HepG2 (cell line): ENCODE measurements around the gene ICAM3. TPM values are rescaled to one million over a fixed set of nuclear protein-coding genes. Genes with fewer than 3 reads are reported as not detected.

Experiments used
- ARNT ChIP-seq: fragments of 450-650 bp; IDR thresholded peaks from 2 replicates; pipeline ENCODE4 v1.6.1; 2017
- KDM3A ChIP-seq: IDR thresholded peaks from 2 replicates; pipeline ENCODE4 v1.6.1; 2018; ENCODE audit warnings: low read depth, missing compliant biosample characterization
- NFIC ChIP-seq: IDR thresholded peaks from 2 replicates; pipeline ENCODE4 v1.6.1; 2012; ENCODE audit warnings: mild to moderate bottlenecking, low read length, inconsistent platforms
- POLR2AphosphoS2 ChIP-seq: IDR thresholded peaks from 2 replicates; pipeline ENCODE4 v1.6.1; 2011; ENCODE audit warnings: low read depth, low read length, improper control_type of control experiment
- PRMT3 ChIP-seq: sonication (generic); formaldehyde crosslinking; IDR thresholded peaks from 2 replicates; pipeline ENCODE4 v1.8.1; 2022; ENCODE audit warnings: low read depth, mild to moderate bottlenecking, moderate library complexity, missing genetic modification reagents, borderline replicate concordance
- REPIN1 ChIP-seq: sonication (generic); formaldehyde crosslinking; IDR thresholded peaks from 2 replicates; pipeline ENCODE4 v1.8.0; 2022; ENCODE audit warnings: missing genetic modification reagents, low read depth, mild to moderate bottlenecking, borderline replicate concordance
- SALL1 ChIP-seq: sonication (generic); formaldehyde crosslinking; IDR thresholded peaks from 2 replicates; pipeline ENCODE4 v1.8.0; 2022; ENCODE audit warnings: mild to moderate bottlenecking, missing genetic modification reagents
- XBP1 ChIP-seq: sonication (generic); formaldehyde crosslinking; IDR thresholded peaks from 2 replicates; pipeline ENCODE4 v1.5.0; 2020; ENCODE audit warnings: missing genetic modification reagents
- ZMYM3 ChIP-seq: sonication (generic); formaldehyde crosslinking; IDR thresholded peaks from 2 replicates; pipeline ENCODE4 v1.5.1; 2020; ENCODE audit warnings: mild to moderate bottlenecking, missing genetic modification reagents
- ZNF557 ChIP-seq: sonication (generic); formaldehyde crosslinking; IDR thresholded peaks from 2 replicates; pipeline ENCODE4 v1.4.0; 2020; ENCODE audit warnings: missing genetic modification reagents
- ZNF713 ChIP-seq: sonication (generic); formaldehyde crosslinking; IDR thresholded peaks from 2 replicates; pipeline ENCODE4 v1.4.0; 2020; ENCODE audit warnings: mild to moderate bottlenecking, missing genetic modification reagents
- ZNF816 ChIP-seq: sonication (generic); formaldehyde crosslinking; IDR thresholded peaks from 2 replicates; pipeline ENCODE4 v1.8.0; 2022; ENCODE audit warnings: missing genetic modification reagents, mild to moderate bottlenecking, borderline replicate concordance
- ZNF839 ChIP-seq: sonication (generic); formaldehyde crosslinking; IDR thresholded peaks from 2 replicates; pipeline ENCODE4 v1.4.0; 2020; ENCODE audit warnings: missing genetic modification reagents, mild to moderate bottlenecking, borderline replicate concordance
- ZSCAN30 ChIP-seq: sonication (generic); formaldehyde crosslinking; IDR thresholded peaks from 2 replicates; pipeline ENCODE4 v1.5.0; 2020; ENCODE audit warnings: mild to moderate bottlenecking, missing genetic modification reagents
- polyA plus RNA-seq, 8 experiments: library from polyadenylated mRNA; depleted of rRNA in 3 of 8; stranded (reverse) in 7 of 8; unstranded in 1 of 8; fragments of >200 nt; fragmentation: Illumina TruSeq in 4 of 8; extraction: Trizol in 4 of 8; gene quantifications; 2 replicates each; pipeline versions ENCODE4 v1.2.1 to v1.2.3, GENCODE V29; 2011 to 2016; ENCODE audit warnings: low read depth in 4 of 8, missing spikeins in 1 of 8, mixed read lengths in 1 of 8; ENCODE audit not compliant: insufficient read depth in 1 of 8
- total RNA-seq, 5 experiments: library from RNA; depleted of rRNA; stranded (reverse); fragments of >200 nt; fragmentation: Illumina TruSeq; extraction: Trizol; gene quantifications; 2 replicates each; pipeline ENCODE4 v1.2.3, GENCODE V29; 2016; ENCODE audit warnings: low read depth in 1 of 5
- TF ChIP-seq, protein P1 (sequence below): sonication (generic); formaldehyde crosslinking; IDR thresholded peaks from 2 replicates; pipeline ENCODE4; 2020; ENCODE audit warnings: missing genetic modification reagents, mild to moderate bottlenecking, borderline replicate concordance
- TF ChIP-seq, protein P2 (sequence below): sonication (generic); formaldehyde crosslinking; IDR thresholded peaks from 2 replicates; pipeline ENCODE4 v1.4.0; 2020; ENCODE audit warnings: missing genetic modification reagents, borderline replicate concordance
- TF ChIP-seq, protein P3 (sequence below): sonication (generic); formaldehyde crosslinking; IDR thresholded peaks from 2 replicates; pipeline ENCODE4 v1.5.0; 2020; ENCODE audit warnings: missing genetic modification reagents
- TF ChIP-seq, protein P4 (sequence below): sonication (generic); formaldehyde crosslinking; IDR thresholded peaks from 2 replicates; pipeline ENCODE4 v1.8.1; 2023; ENCODE audit warnings: mild to moderate bottlenecking, missing genetic modification reagents
- TF ChIP-seq, protein P5 (sequence below): sonication (generic); formaldehyde crosslinking; IDR thresholded peaks from 2 replicates; pipeline ENCODE4 v1.8.0; 2023; ENCODE audit warnings: mild to moderate bottlenecking, missing genetic modification reagents

Gene ICAM3
- total and polyA plus RNA-seq, 2 of the 13 experiments (the other 11 are each of a cell fraction or from before 2014, with no cell fraction given): 14.1 to 21.0 TPM

DNA sequence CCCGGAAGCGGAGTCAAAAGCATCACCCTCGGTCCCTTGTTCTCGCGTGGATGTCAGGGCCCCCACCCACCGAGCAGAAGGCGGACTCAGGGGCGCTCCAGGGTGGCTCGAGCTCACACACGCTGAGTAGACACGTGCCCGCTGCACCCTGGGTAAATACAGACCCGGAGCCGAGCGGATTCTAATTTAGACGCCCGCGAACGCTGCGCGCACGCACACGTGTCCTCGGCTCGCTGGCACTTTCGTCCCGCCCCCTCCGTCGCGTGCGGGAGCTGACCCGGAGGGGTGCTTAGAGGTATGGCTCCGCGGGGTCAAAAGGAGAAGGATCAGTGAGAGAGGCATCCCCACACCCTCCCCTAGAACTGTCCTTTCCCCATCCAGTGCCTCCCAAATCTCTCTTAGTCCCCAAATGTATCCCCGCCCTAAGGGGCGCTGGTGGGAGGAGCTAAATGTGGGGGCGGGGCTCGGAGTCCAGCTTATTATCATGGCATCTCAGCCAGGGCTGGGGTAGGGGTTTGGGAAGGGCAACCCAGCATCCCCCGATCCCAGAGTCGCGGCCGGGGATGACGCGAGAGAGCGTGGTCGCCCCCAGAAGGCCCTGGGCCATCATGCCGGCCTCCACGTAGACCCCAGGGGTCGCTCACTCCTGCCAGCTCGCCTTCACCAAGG lies 50.1 kb downstream of the ICAM3 start (continued):
- TF ChIP-seq, protein P1, sequence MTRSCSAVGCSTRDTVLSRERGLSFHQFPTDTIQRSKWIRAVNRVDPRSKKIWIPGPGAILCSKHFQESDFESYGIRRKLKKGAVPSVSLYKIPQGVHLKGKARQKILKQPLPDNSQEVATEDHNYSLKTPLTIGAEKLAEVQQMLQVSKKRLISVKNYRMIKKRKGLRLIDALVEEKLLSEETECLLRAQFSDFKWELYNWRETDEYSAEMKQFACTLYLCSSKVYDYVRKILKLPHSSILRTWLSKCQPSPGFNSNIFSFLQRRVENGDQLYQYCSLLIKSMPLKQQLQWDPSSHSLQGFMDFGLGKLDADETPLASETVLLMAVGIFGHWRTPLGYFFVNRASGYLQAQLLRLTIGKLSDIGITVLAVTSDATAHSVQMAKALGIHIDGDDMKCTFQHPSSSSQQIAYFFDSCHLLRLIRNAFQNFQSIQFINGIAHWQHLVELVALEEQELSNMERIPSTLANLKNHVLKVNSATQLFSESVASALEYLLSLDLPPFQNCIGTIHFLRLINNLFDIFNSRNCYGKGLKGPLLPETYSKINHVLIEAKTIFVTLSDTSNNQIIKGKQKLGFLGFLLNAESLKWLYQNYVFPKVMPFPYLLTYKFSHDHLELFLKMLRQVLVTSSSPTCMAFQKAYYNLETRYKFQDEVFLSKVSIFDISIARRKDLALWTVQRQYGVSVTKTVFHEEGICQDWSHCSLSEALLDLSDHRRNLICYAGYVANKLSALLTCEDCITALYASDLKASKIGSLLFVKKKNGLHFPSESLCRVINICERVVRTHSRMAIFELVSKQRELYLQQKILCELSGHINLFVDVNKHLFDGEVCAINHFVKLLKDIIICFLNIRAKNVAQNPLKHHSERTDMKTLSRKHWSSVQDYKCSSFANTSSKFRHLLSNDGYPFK (CRISPR knock-in tag): peak; percentile 56; the same call in 1 of the 2 replicates
- TF ChIP-seq, protein P2, sequence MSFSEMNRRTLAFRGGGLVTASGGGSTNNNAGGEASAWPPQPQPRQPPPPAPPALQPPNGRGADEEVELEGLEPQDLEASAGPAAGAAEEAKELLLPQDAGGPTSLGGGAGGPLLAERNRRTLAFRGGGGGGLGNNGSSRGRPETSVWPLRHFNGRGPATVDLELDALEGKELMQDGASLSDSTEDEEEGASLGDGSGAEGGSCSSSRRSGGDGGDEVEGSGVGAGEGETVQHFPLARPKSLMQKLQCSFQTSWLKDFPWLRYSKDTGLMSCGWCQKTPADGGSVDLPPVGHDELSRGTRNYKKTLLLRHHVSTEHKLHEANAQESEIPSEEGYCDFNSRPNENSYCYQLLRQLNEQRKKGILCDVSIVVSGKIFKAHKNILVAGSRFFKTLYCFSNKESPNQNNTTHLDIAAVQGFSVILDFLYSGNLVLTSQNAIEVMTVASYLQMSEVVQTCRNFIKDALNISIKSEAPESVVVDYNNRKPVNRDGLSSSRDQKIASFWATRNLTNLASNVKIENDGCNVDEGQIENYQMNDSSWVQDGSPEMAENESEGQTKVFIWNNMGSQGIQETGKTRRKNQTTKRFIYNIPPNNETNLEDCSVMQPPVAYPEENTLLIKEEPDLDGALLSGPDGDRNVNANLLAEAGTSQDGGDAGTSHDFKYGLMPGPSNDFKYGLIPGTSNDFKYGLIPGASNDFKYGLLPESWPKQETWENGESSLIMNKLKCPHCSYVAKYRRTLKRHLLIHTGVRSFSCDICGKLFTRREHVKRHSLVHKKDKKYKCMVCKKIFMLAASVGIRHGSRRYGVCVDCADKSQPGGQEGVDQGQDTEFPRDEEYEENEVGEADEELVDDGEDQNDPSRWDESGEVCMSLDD (CRISPR knock-in tag): peak; percentile 27; the same call in 1 of the 2 replicates
- TF ChIP-seq ZNF816 (no peak), REPIN1 (0 out of 2 replicates have a peak, but pooled peaks have one; percentile 4), ZSCAN30 (CRISPR knock-in tag) (no peak), POLR2AphosphoS2 (no peak), ARNT (no peak), ZMYM3 (CRISPR knock-in tag) (no peak), KDM3A (CRISPR knock-in tag) (0 out of 2 replicates have a peak, but pooled peaks have one; percentile 33), XBP1 (CRISPR knock-in tag) (no peak), PRMT3 (no peak), NFIC (no peak), ZNF713 (CRISPR knock-in tag) (no peak), ZNF839 (CRISPR knock-in tag) (no peak), SALL1 (CRISPR knock-in tag) (peak; percentile 47), ZNF557 (CRISPR knock-in tag) (no peak)
- TF ChIP-seq, protein P3, sequence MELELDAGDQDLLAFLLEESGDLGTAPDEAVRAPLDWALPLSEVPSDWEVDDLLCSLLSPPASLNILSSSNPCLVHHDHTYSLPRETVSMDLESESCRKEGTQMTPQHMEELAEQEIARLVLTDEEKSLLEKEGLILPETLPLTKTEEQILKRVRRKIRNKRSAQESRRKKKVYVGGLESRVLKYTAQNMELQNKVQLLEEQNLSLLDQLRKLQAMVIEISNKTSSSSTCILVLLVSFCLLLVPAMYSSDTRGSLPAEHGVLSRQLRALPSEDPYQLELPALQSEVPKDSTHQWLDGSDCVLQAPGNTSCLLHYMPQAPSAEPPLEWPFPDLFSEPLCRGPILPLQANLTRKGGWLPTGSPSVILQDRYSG (CRISPR knock-in tag): no peak
- TF ChIP-seq, protein P4, sequence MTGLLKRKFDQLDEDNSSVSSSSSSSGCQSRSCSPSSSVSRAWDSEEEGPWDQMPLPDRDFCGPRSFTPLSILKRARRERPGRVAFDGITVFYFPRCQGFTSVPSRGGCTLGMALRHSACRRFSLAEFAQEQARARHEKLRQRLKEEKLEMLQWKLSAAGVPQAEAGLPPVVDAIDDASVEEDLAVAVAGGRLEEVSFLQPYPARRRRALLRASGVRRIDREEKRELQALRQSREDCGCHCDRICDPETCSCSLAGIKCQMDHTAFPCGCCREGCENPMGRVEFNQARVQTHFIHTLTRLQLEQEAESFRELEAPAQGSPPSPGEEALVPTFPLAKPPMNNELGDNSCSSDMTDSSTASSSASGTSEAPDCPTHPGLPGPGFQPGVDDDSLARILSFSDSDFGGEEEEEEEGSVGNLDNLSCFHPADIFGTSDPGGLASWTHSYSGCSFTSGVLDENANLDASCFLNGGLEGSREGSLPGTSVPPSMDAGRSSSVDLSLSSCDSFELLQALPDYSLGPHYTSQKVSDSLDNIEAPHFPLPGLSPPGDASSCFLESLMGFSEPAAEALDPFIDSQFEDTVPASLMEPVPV (CRISPR knock-in tag): peak; percentile 83; the same call in 1 of the 2 replicates
- TF ChIP-seq, protein P5, sequence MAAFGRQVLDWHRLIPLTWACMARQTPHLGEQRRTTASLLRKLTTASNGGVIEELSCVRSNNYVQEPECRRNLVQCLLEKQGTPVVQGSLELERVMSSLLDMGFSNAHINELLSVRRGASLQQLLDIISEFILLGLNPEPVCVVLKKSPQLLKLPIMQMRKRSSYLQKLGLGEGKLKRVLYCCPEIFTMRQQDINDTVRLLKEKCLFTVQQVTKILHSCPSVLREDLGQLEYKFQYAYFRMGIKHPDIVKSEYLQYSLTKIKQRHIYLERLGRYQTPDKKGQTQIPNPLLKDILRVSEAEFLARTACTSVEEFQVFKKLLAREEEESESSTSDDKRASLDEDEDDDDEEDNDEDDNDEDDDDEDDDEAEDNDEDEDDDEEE (CRISPR knock-in tag): no peak
